ENCODE data around the gene NEMP2.

DNA sequence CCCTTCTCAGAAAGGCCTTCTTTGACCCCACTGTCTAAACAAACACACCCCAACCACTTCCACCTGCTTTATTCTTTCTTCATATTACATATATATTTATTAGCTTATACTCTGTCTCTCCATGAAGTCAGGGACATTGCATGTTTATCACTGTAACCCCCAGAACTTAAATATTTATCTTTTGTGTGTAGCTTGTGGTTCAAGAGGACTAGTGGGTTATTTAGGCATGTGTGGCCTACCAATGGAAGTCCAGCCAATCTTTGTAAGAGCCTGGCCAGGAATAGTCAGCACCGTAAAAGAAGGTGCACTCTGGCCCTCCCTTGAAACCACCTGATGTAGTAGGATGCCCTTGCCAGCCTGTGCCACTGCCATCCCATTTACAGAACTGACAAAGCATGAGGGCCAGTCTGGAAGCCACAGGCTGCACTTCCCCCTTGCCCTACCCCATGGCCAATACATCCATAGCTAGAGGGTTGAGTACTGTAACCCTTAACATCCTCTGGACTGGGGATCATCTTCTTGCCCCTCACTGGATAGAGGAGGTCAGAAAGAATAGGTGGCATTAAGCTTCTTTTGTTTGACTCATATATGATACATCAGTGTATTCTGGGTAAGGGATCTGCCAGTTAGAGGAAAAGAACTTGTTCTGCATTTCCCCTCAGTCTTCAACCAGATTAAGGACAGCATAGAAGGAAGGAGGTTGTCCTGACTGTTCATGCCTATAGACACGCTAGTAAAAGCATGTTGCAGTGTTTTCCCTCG, 4.9 kb downstream of the NEMP2 start:
- TF ChIP-seq EZH2 (IDR thresholded peaks at IDR 0.05) (no peak), EZH2phosphoT487 (IDR thresholded peaks at IDR 0.05) (no peak)
- TF ChIP-seq, protein P1, sequence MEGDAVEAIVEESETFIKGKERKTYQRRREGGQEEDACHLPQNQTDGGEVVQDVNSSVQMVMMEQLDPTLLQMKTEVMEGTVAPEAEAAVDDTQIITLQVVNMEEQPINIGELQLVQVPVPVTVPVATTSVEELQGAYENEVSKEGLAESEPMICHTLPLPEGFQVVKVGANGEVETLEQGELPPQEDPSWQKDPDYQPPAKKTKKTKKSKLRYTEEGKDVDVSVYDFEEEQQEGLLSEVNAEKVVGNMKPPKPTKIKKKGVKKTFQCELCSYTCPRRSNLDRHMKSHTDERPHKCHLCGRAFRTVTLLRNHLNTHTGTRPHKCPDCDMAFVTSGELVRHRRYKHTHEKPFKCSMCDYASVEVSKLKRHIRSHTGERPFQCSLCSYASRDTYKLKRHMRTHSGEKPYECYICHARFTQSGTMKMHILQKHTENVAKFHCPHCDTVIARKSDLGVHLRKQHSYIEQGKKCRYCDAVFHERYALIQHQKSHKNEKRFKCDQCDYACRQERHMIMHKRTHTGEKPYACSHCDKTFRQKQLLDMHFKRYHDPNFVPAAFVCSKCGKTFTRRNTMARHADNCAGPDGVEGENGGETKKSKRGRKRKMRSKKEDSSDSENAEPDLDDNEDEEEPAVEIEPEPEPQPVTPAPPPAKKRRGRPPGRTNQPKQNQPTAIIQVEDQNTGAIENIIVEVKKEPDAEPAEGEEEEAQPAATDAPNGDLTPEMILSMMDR (IDR thresholded peaks at IDR 0.05) = no peak
